ENCODE measurements around the gene TBRG4. TPM values are rescaled to one million over a fixed set of nuclear protein-coding genes. Genes with fewer than 3 reads are reported as not detected.
A peak's percentile ranks its signal among the peaks of the same experiment; 100 is the strongest.

Gene TBRG4
- total RNA-seq, 1 experiment from 2014 or later: 127 TPM

GRCh38 chr7:45156516-45157272 lies 45.2 kb upstream of the TBRG4 start:
- no peak overlapping the region for H2BK5ac ChIP-seq (ENCODE audit: insufficient read length, low read length)
- H2AK5ac ChIP-seq (ENCODE audit: insufficient read length, low read length): no peak overlapping the region
- no peak overlapping the region for H4K5ac ChIP-seq (ENCODE audit: insufficient read length, low read depth, low read length)
- H3K27ac ChIP-seq (ENCODE audit: insufficient read length, low read depth, low read length): no peak overlapping the region
- H3K18ac ChIP-seq (ENCODE audit: insufficient read length, low read depth, low read length): no peak overlapping the region
- H2BK12ac ChIP-seq (ENCODE audit: insufficient read length, low read depth, low read length): no peak overlapping the region
- no peaks in the 10 kb centered on the region for H3K9me3 ChIP-seq (ENCODE audit: control insufficient read depth, low read depth, low read length)
- no peak overlapping the region for H2BK120ac ChIP-seq (ENCODE audit: low read depth, low read length, poor library complexity, severe bottlenecking)
- H2BK15ac ChIP-seq (ENCODE audit: low read depth, low read length): no peak overlapping the region
- no peak overlapping the region for H2AFZ ChIP-seq (ENCODE audit: low read length)
- H2BK20ac ChIP-seq (ENCODE audit: low read depth, low read length, poor library complexity, severe bottlenecking): no peak overlapping the region
- no peak overlapping the region for H3K4ac ChIP-seq (ENCODE audit: low read depth, low read length)
- peaks cover 36% of the 10 kb centered on the region for H3K27me3 Mint-ChIP-seq (ENCODE audit: low read depth)
- TF ChIP-seq CTCF (conservative IDR thresholded peaks at IDR 0.05): no peak
- peak overlapping the region; percentile 35 for H3K4me2 ChIP-seq (ENCODE audit: insufficient read depth, insufficient read length, low read length)
- no peak overlapping the region for H4K91ac ChIP-seq (ENCODE audit: insufficient read length, low read depth, low read length)
- peaks cover 10% of the 10 kb centered on the region; the same call in 1 of the 2 replicates for H3K27me3 ChIP-seq (ENCODE audit: insufficient read depth, low read length)
- H3K23ac ChIP-seq (ENCODE audit: insufficient read length, low read depth, low read length): no peak overlapping the region
- no peak overlapping the region for H3K9ac ChIP-seq (ENCODE audit: extremely low read depth, insufficient read length, low read length)
- H3K4me1 ChIP-seq (ENCODE audit: insufficient read depth, low read length): no peaks in the 10 kb centered on the region
- no peaks in the 10 kb centered on the region; a peak in 1 of 5 replicates for H3K9me3 Mint-ChIP-seq
- H3K36me3 Mint-ChIP-seq (ENCODE audit: insufficient read depth in 1 of 3, low read depth in 3 of 3): no peaks in the 10 kb centered on the region; a peak in 1 of 7 replicates
- no peak overlapping the region for H4K8ac ChIP-seq (replicated peaks; ENCODE audit: insufficient read length, low read depth, low read length)
- DNase-seq: no peak
- WGBS (ENCODE audit: extremely low coverage, insufficient read length, low lambda C conversion rate): no CpG with 5 or more reads among the region's 8 CpGs
- peak overlapping the region; percentile 67 to 85 for H3K4me3 Mint-ChIP-seq
- H3K4me1 Mint-ChIP-seq: peaks cover 15 to 16% of the 10 kb centered on the region in 2 experiments
- no peak overlapping the region for H3K14ac ChIP-seq (ENCODE audit: insufficient read depth, low read length)
- no peaks in the 10 kb centered on the region for H3K79me1 ChIP-seq (ENCODE audit: insufficient read depth, low read depth, low read length, poor library complexity, severe bottlenecking)
- peaks cover 2% of the 10 kb centered on the region for H3K23me2 ChIP-seq (ENCODE audit: insufficient read length, low read depth, low read length, poor library complexity, severe bottlenecking)
- H3K56ac ChIP-seq (ENCODE audit: insufficient read length, low read depth, low read length): no peak overlapping the region
- H3K79me2 ChIP-seq (ENCODE audit: insufficient read depth, low read length): no peaks in the 10 kb centered on the region
- H3K27ac Mint-ChIP-seq: no peak overlapping the region; a peak in 1 of 7 replicates
- H4K20me1 ChIP-seq (ENCODE audit: control insufficient read depth, insufficient read depth, insufficient read length): no peaks in the 10 kb centered on the region
- no peak overlapping the region for H3T11ph ChIP-seq (ENCODE audit: low read length)

Measured in H9 (cell line).